HFFc6 (cell line): ENCODE data around the gene PPP5C. TPM values are rescaled to one million over a fixed set of nuclear protein-coding genes. Genes with fewer than 3 reads are reported as not detected.
A peak's percentile ranks its signal among the peaks of the same experiment; 100 is the strongest.

Experiments
- DNase-seq: peaks from one replicate; pipeline ENCODE4 v3.0.0-alpha.2; 2018
- H3K27ac Mint-ChIP-seq: 2 replicates; pipeline ENCODE4 v1.8.0; 2020; ENCODE audit warnings: mild to moderate bottlenecking, mixed read lengths
- H3K27me3 Mint-ChIP-seq: 2 replicates; pipeline ENCODE4 v1.8.0; 2021; ENCODE audit warnings: mild to moderate bottlenecking, moderate library complexity, mixed read lengths; ENCODE audit not compliant: insufficient read depth
- H3K36me3 Mint-ChIP-seq: 2 replicates; pipeline ENCODE4 v1.8.0; 2021; ENCODE audit warnings: low read depth, mixed read lengths
- H3K4me1 Mint-ChIP-seq: 2 replicates; pipeline ENCODE4 v1.8.0; 2020; ENCODE audit warnings: low read depth, mixed read lengths
- H3K4me3 Mint-ChIP-seq: 2 replicates; pipeline ENCODE4 v1.8.0; 2020; ENCODE audit warnings: mild to moderate bottlenecking, moderate library complexity, mixed read lengths
- H3K9me3 Mint-ChIP-seq: 2 replicates; pipeline ENCODE4 v1.8.0; 2020; ENCODE audit warnings: mild to moderate bottlenecking, mixed read lengths
- CTCF ChIP-seq: fragments of 200-600 bp; sonication (generic); IDR thresholded peaks from 2 replicates; pipeline ENCODE4 v1.5.0; 2021; ENCODE audit warnings: antibody characterized with exemption, mild to moderate bottlenecking
- total RNA-seq, 6 experiments: library from RNA; stranded (reverse); fragmentation: NEBNext Ultra II Directional; extraction: Animal tissue kit (Norgen Biotek cat#: 25700); gene quantifications; 2 replicates in 1 of 6; 3 replicates in 5 of 6; pipeline ENCODE4 v1.2.3, GENCODE V29; 2021

PPP5C gene
- total RNA-seq, 6 experiments from 2014 or later = 62.8 to 80.6 (median 76.3) TPM

- Mint-ChIP-seq H3K4me3 (peak overlapping the region; percentile 72; the same call in 1 of the 2 replicates), H3K27me3 (no peaks in the 10 kb centered on the region; the same call in 1 of the 2 replicates), H3K9me3 (no peaks in the 10 kb centered on the region), H3K36me3 (peaks cover 37% of the 10 kb centered on the region), H3K27ac (peak overlapping the region; percentile 89), H3K4me1 (peaks cover 55% of the 10 kb centered on the region)
- no peak for TF ChIP-seq CTCF
- DNase-seq = no peak
Observed at GRCh38 chr19:46380690-46381089, 33.8 kb downstream of the PPP5C start.

GRCh38 chr19:46381346-46381745 lies 34.5 kb downstream of the PPP5C start:
- no peak for TF ChIP-seq CTCF
- peaks cover 30% of the 10 kb centered on the region for H3K36me3 Mint-ChIP-seq

GRCh38 chr19:46381756-46382345 lies 35.0 kb downstream of the PPP5C start:
- H3K27me3 Mint-ChIP-seq = no peaks in the 10 kb centered on the region; the same call in 1 of the 2 replicates
- H3K27ac Mint-ChIP-seq = no peak overlapping the region
- H3K4me1 Mint-ChIP-seq = peaks cover 44% of the 10 kb centered on the region
- no peak for DNase-seq
- H3K36me3 Mint-ChIP-seq = peaks cover 30% of the 10 kb centered on the region
- no peak overlapping the region for H3K4me3 Mint-ChIP-seq
- no peak for TF ChIP-seq CTCF
- no peaks in the 10 kb centered on the region for H3K9me3 Mint-ChIP-seq

More at GRCh38 chr19:46381346-46381745, 34.5 kb downstream of the PPP5C start:
- Mint-ChIP-seq H3K9me3 (no peaks in the 10 kb centered on the region), H3K27me3 (no peaks in the 10 kb centered on the region; the same call in 1 of the 2 replicates), H3K27ac (no peak overlapping the region; the same call in 1 of the 2 replicates), H3K4me3 (no peak overlapping the region), H3K4me1 (peaks cover 49% of the 10 kb centered on the region)
- no peak for DNase-seq

GRCh38 chr19:46383171-46383815 lies 36.4 kb downstream of the PPP5C start:
- Mint-ChIP-seq H3K4me3 (no peak overlapping the region), H3K9me3 (0 out of 2 replicates have a peak, but pooled peaks cover under 1% of the 10 kb centered on the region), H3K36me3 (peaks cover 34% of the 10 kb centered on the region), H3K27ac (no peak overlapping the region), H3K4me1 (peaks cover 29% of the 10 kb centered on the region), H3K27me3 (no peaks in the 10 kb centered on the region; the same call in none of the 2 replicates)
- no peak for TF ChIP-seq CTCF
- DNase-seq = no peak

GRCh38 chr19:46383846-46384245 lies 37.0 kb downstream of the PPP5C start:
- no peak for DNase-seq
- no peak overlapping the region for H3K4me3 Mint-ChIP-seq
- TF ChIP-seq CTCF = no peak
- H3K9me3 Mint-ChIP-seq = peaks cover 6% of the 10 kb centered on the region; the same call in 1 of the 2 replicates
- peaks cover 24% of the 10 kb centered on the region for H3K4me1 Mint-ChIP-seq
- H3K27ac Mint-ChIP-seq = no peak overlapping the region
- peaks cover 40% of the 10 kb centered on the region for H3K36me3 Mint-ChIP-seq
- H3K27me3 Mint-ChIP-seq = peaks cover under 1% of the 10 kb centered on the region
